ENCODE measurements around the gene MLXIP. TPM values are rescaled to one million over a fixed set of nuclear protein-coding genes. Genes with fewer than 3 reads are reported as not detected.

Gene MLXIP
- total and polyA plus RNA-seq, 2 experiments from 2014 or later = 16.2 to 23.0 TPM

DNA sequence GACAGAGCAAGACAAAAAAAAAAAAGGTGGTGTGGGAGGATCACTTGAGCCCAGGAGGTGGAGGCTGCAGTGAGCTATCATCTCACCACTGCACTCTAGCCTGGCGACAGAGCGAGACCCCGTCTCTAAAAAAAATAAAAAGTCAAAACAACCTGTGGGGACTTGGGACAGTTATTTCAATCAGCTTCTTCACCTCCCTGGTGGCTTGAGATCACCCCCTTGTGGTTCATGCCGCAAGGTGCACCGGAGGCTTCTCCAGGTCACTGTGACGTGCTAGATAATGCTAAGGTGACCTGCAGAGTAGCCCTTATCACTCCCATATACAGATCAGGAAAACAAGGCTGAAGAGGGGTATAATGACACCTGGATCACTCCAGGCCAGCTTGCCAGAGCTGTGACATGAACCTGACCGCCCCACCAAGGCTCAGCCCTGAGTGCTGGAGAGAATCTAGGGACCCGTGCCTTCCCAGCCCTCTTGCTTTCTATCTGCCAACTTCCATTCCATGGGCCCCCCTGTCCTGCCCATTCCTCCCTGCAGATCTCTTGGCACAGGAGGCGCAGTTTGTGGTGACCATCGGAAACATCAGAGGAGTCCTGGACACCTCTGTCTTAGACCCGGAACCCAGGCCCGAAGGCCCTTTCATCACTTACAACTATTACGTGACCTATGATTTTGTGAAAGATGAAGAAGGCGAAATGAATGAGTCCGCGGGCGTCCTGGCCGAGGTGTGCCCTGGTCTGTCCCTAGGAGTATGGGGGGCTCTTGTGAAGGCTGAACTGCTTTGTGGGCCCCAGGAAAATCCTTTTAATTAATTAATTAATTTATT, 112.5 kb downstream of the MLXIP start:
- Histone ChIP-seq H2AFZ (no peak overlapping the region), H4K20me1 (replicated peaks; ENCODE audit: insufficient read depth) (no peaks in the 10 kb centered on the region), H3K27ac (ENCODE audit: low read depth) (no peak overlapping the region), H3K4me2 (no peak overlapping the region), H3F3A (replicated peaks; ENCODE audit: low read depth) (no peaks in the 10 kb centered on the region), H3K79me2 (replicated peaks; ENCODE audit: insufficient read depth) (no peaks in the 10 kb centered on the region), H3K36me3 (ENCODE audit: insufficient read depth) (no peaks in the 10 kb centered on the region), H3K9me2 (ENCODE audit: insufficient read depth) (no peaks in the 10 kb centered on the region; the same call in 1 of the 2 replicates), H3K27me3 (ENCODE audit: insufficient read depth) (no peaks in the 10 kb centered on the region), H3K4me1 (ENCODE audit: insufficient read depth) (no peaks in the 10 kb centered on the region), H3K4me3 (no peak overlapping the region)
- DNase-seq (ENCODE audit: low spot score) (peak; percentile 88), ATAC-seq (peak; percentile 92)
- Mint-ChIP-seq H3K4me3 (no peak overlapping the region), H3K27ac (no peak overlapping the region), H3K27me3 (ENCODE audit: insufficient read depth, low read depth, poor library complexity) (peaks cover 2% of the 10 kb centered on the region), H3K9me3 (peaks cover 7% of the 10 kb centered on the region; the same call in 1 of the 3 replicates), H3K36me3 (ENCODE audit: low read depth) (no peaks in the 10 kb centered on the region), H3K4me1 (peaks cover 3% of the 10 kb centered on the region; the same call in 2 of the 3 replicates)
- TF ChIP-seq EZH2 (IDR thresholded peaks at IDR 0.05; ENCODE audit: low read depth, unreplicated experiment) = no peak
- TF ChIP-seq, protein P1, sequence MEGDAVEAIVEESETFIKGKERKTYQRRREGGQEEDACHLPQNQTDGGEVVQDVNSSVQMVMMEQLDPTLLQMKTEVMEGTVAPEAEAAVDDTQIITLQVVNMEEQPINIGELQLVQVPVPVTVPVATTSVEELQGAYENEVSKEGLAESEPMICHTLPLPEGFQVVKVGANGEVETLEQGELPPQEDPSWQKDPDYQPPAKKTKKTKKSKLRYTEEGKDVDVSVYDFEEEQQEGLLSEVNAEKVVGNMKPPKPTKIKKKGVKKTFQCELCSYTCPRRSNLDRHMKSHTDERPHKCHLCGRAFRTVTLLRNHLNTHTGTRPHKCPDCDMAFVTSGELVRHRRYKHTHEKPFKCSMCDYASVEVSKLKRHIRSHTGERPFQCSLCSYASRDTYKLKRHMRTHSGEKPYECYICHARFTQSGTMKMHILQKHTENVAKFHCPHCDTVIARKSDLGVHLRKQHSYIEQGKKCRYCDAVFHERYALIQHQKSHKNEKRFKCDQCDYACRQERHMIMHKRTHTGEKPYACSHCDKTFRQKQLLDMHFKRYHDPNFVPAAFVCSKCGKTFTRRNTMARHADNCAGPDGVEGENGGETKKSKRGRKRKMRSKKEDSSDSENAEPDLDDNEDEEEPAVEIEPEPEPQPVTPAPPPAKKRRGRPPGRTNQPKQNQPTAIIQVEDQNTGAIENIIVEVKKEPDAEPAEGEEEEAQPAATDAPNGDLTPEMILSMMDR (conservative IDR thresholded peaks at IDR 0.05; ENCODE audit: low read depth in 2 of 2) = peak; percentile 89 to 94
- no peak for TF ChIP-seq STAT1 (IDR thresholded peaks at IDR 0.05; ENCODE audit: unreplicated experiment)

DNA sequence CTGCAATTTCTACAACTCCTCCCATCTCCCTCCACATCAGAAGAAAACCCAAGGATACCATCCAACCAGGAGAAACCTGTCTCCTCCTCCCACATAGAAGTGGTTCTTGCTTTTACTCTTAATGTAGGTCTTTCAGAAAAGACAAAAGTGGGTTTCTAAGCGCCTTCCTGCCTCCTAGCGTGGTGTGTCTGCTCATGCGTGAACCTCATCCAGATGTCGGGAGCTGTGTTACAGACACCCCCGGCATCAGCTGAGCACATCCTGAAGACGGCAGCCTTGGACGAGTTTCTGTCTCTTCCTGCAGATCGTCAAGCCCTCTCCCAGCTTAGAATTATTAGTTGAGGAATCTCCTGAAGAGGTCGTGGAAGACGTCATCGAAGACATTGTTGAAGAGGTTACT, 113.9 kb downstream of the MLXIP start:
- H3K4me3 Mint-ChIP-seq = no peak overlapping the region
- H2AFZ ChIP-seq = no peak overlapping the region
- no peak for TF ChIP-seq NANOG (IDR thresholded peaks at IDR 0.05; ENCODE audit: borderline replicate concordance)
- TF ChIP-seq, protein P2, sequence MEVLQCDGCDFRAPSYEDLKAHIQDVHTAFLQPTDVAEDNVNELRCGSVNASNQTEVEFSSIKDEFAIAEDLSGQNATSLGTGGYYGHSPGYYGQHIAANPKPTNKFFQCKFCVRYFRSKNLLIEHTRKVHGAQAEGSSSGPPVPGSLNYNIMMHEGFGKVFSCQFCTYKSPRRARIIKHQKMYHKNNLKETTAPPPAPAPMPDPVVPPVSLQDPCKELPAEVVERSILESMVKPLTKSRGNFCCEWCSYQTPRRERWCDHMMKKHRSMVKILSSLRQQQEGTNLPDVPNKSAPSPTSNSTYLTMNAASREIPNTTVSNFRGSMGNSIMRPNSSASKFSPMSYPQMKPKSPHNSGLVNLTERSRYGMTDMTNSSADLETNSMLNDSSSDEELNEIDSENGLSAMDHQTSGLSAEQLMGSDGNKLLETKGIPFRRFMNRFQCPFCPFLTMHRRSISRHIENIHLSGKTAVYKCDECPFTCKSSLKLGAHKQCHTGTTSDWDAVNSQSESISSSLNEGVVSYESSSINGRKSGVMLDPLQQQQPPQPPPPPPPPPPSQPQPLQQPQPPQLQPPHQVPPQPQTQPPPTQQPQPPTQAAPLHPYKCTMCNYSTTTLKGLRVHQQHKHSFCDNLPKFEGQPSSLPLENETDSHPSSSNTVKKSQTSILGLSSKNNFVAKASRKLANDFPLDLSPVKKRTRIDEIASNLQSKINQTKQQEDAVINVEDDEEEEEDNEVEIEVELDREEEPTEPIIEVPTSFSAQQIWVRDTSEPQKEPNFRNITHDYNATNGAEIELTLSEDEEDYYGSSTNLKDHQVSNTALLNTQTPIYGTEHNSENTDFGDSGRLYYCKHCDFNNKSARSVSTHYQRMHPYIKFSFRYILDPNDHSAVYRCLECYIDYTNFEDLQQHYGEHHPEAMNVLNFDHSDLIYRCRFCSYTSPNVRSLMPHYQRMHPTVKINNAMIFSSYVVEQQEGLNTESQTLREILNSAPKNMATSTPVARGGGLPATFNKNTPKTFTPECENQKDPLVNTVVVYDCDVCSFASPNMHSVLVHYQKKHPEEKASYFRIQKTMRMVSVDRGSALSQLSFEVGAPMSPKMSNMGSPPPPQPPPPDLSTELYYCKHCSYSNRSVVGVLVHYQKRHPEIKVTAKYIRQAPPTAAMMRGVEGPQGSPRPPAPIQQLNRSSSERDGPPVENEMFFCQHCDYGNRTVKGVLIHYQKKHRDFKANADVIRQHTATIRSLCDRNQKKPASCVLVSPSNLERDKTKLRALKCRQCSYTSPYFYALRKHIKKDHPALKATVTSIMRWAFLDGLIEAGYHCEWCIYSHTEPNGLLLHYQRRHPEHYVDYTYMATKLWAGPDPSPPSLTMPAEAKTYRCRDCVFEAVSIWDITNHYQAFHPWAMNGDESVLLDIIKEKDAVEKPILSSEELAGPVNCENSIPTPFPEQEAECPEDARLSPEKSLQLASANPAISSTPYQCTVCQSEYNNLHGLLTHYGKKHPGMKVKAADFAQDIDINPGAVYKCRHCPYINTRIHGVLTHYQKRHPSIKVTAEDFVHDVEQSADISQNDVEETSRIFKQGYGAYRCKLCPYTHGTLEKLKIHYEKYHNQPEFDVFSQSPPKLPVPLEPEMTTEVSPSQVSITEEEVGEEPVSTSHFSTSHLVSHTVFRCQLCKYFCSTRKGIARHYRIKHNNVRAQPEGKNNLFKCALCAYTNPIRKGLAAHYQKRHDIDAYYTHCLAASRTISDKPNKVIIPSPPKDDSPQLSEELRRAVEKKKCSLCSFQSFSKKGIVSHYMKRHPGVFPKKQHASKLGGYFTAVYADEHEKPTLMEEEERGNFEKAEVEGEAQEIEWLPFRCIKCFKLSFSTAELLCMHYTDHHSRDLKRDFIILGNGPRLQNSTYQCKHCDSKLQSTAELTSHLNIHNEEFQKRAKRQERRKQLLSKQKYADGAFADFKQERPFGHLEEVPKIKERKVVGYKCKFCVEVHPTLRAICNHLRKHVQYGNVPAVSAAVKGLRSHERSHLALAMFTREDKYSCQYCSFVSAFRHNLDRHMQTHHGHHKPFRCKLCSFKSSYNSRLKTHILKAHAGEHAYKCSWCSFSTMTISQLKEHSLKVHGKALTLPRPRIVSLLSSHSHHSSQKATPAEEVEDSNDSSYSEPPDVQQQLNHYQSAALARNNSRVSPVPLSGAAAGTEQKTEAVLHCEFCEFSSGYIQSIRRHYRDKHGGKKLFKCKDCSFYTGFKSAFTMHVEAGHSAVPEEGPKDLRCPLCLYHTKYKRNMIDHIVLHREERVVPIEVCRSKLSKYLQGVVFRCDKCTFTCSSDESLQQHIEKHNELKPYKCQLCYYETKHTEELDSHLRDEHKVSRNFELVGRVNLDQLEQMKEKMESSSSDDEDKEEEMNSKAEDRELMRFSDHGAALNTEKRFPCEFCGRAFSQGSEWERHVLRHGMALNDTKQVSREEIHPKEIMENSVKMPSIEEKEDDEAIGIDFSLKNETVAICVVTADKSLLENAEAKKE (CRISPR knock-in tag; IDR thresholded peaks at IDR 0.05) = no peak
- no peak for TF ChIP-seq CREB1 (CRISPR knock-in tag; IDR thresholded peaks at IDR 0.05; ENCODE audit: low read depth)
- no peak for TF ChIP-seq EZH2phosphoT487 (IDR thresholded peaks at IDR 0.05; ENCODE audit: unreplicated experiment)
- TF ChIP-seq, protein P1 (conservative IDR thresholded peaks at IDR 0.05; ENCODE audit: low read depth in 2 of 2) = no peak
- TF ChIP-seq POLR2AphosphoS5 (IDR thresholded peaks at IDR 0.05; ENCODE audit: low read depth) = no peak
- TF ChIP-seq, protein P3, sequence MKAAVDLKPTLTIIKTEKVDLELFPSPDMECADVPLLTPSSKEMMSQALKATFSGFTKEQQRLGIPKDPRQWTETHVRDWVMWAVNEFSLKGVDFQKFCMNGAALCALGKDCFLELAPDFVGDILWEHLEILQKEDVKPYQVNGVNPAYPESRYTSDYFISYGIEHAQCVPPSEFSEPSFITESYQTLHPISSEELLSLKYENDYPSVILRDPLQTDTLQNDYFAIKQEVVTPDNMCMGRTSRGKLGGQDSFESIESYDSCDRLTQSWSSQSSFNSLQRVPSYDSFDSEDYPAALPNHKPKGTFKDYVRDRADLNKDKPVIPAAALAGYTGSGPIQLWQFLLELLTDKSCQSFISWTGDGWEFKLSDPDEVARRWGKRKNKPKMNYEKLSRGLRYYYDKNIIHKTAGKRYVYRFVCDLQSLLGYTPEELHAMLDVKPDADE (IDR thresholded peaks at IDR 0.05) = no peak

More for the DNA sequence above, 113.9 kb downstream of the MLXIP start:
- Histone ChIP-seq H4K20me1 (replicated peaks; ENCODE audit: insufficient read depth) (no peaks in the 10 kb centered on the region), H3K79me2 (replicated peaks; ENCODE audit: insufficient read depth) (no peaks in the 10 kb centered on the region), H3K36me3 (ENCODE audit: insufficient read depth) (no peaks in the 10 kb centered on the region), H3K4me1 (ENCODE audit: insufficient read depth) (no peaks in the 10 kb centered on the region), H3F3A (replicated peaks; ENCODE audit: low read depth) (no peaks in the 10 kb centered on the region), H3K9me2 (ENCODE audit: insufficient read depth) (no peaks in the 10 kb centered on the region; the same call in 1 of the 2 replicates), H3K4me3 (no peak overlapping the region), H3K27ac (ENCODE audit: low read depth) (no peak overlapping the region), H3K27me3 (ENCODE audit: insufficient read depth) (no peaks in the 10 kb centered on the region), H3K4me2 (no peak overlapping the region)
- Mint-ChIP-seq H3K4me1 (peaks cover 7% of the 10 kb centered on the region), H3K27me3 (ENCODE audit: insufficient read depth, low read depth, poor library complexity) (peaks cover 2% of the 10 kb centered on the region), H3K9me3 (peaks cover 7% of the 10 kb centered on the region; the same call in 1 of the 3 replicates), H3K27ac (no peak overlapping the region), H3K36me3 (ENCODE audit: low read depth) (no peaks in the 10 kb centered on the region)
- ATAC-seq (no peak), DNase-seq (ENCODE audit: low spot score) (no peak)
